ENCODE data around the gene AIF1. TPM values are rescaled to one million over a fixed set of nuclear protein-coding genes. Genes with fewer than 3 reads are reported as not detected.

AIF1 gene
- total and polyA plus RNA-seq, 2 donors from 2014 or later: 44.1 to 121 TPM

- Histone ChIP-seq H3K9me3 (ENCODE audit: control insufficient read depth in 2 of 3, insufficient read depth in 1 of 3, low read length in 3 of 3) (no peaks in the 10 kb centered on the region), H3K9ac (ENCODE audit: low read length in 3 of 3) (no peak overlapping the region), H3K36me3 (ENCODE audit: control insufficient read depth in 2 of 3, insufficient read depth in 3 of 3, low read length in 3 of 3) (peaks cover 0 to 7% (median 6%) of the 10 kb centered on the region in 3 donors), H3K4me1 (ENCODE audit: control insufficient read depth in 2 of 3, insufficient read depth in 2 of 3, low read depth in 1 of 3, low read length in 3 of 3) (peaks cover 0 to 43% (median 35%) of the 10 kb centered on the region in 3 donors), H3K27me3 (ENCODE audit: control insufficient read depth, insufficient read depth, low read length) (no peaks in the 10 kb centered on the region), H3K27ac (ENCODE audit: low read depth in 2 of 2, low read length in 2 of 2) (no peak overlapping the region), H3K4me3 (ENCODE audit: low read length in 3 of 3) (peak overlapping the region in 1 of 3 donors; percentile 93)
- DNase-seq (no peak), FAIRE-seq (no peak)
- no peak for TF ChIP-seq CTCF (IDR thresholded peaks at IDR 0.05; ENCODE audit: borderline replicate concordance, extremely low read depth, insufficient read depth)
- intact Hi-C loops (cut with DNase I): no loop called here
Observed at GRCh38 chr6:31657406-31658157, 42.5 kb downstream of the AIF1 start.

GRCh38 chr6:31658158-31658688 is 43.2 kb downstream of the AIF1 start:
- H3K27me3 ChIP-seq (ENCODE audit: control insufficient read depth, insufficient read depth, low read length): no peaks in the 10 kb centered on the region
- intact Hi-C loops (cut with DNase I): no loop called here
- H3K4me3 ChIP-seq (ENCODE audit: low read length in 3 of 3): peak overlapping the region in 1 of 3 donors; percentile 93
- H3K4me1 ChIP-seq (ENCODE audit: control insufficient read depth in 2 of 3, insufficient read depth in 2 of 3, low read depth in 1 of 3, low read length in 3 of 3): peaks cover 0 to 45% (median 36%) of the 10 kb centered on the region in 3 donors
- FAIRE-seq: no peak
- H3K36me3 ChIP-seq (ENCODE audit: control insufficient read depth in 2 of 3, insufficient read depth in 3 of 3, low read length in 3 of 3): peaks cover 0 to 7% (median 6%) of the 10 kb centered on the region in 3 donors
- no peak overlapping the region for H3K9ac ChIP-seq (ENCODE audit: low read length in 3 of 3)
- no peak for TF ChIP-seq CTCF (IDR thresholded peaks at IDR 0.05; ENCODE audit: borderline replicate concordance, extremely low read depth, insufficient read depth)
- H3K9me3 ChIP-seq (ENCODE audit: control insufficient read depth in 2 of 3, insufficient read depth in 1 of 3, low read length in 3 of 3): no peaks in the 10 kb centered on the region
- H3K27ac ChIP-seq (ENCODE audit: low read depth in 2 of 2, low read length in 2 of 2): no peak overlapping the region
- DNase-seq: no peak

GRCh38 chr6:31658983-31659648 is 44.1 kb downstream of the AIF1 start:
- Histone ChIP-seq H3K4me3 (ENCODE audit: low read length in 3 of 3) (peak overlapping the region; percentile 92 to 98 (median 93)), H3K9me3 (ENCODE audit: control insufficient read depth in 2 of 3, insufficient read depth in 1 of 3, low read length in 3 of 3) (no peaks in the 10 kb centered on the region), H3K27me3 (ENCODE audit: control insufficient read depth, insufficient read depth, low read length) (no peaks in the 10 kb centered on the region), H3K9ac (ENCODE audit: low read length in 3 of 3) (peak overlapping the region in 2 of 3 donors; percentile 18 to 86), H3K27ac (ENCODE audit: low read depth in 2 of 2, low read length in 2 of 2) (peak overlapping the region in 1 of 2 donors; percentile 8), H3K4me1 (ENCODE audit: control insufficient read depth in 2 of 3, insufficient read depth in 2 of 3, low read depth in 1 of 3, low read length in 3 of 3) (peaks cover 0 to 53% (median 40%) of the 10 kb centered on the region in 3 donors), H3K36me3 (ENCODE audit: control insufficient read depth in 2 of 3, insufficient read depth in 3 of 3, low read length in 3 of 3) (peaks cover 0 to 7% (median 6%) of the 10 kb centered on the region in 3 donors)
- no peak for DNase-seq
- no peak for TF ChIP-seq CTCF (IDR thresholded peaks at IDR 0.05; ENCODE audit: borderline replicate concordance, extremely low read depth, insufficient read depth)
- intact Hi-C loops (cut with DNase I): no loop called here
- no peak for FAIRE-seq

All from kidney (tissue), 14 donors.